GM18909 (cell line): ENCODE data around the gene AKAP4.

Source experiments
- ATAC-seq: cut with Tn5 transposase; IDR thresholded peaks from one replicate; pipeline ENCODE4 v1.9.1; 2021; ENCODE audit warnings: mild to moderate bottlenecking; ENCODE audit not compliant: unreplicated experiment, poor library complexity

The AKAP4 gene, protein sequence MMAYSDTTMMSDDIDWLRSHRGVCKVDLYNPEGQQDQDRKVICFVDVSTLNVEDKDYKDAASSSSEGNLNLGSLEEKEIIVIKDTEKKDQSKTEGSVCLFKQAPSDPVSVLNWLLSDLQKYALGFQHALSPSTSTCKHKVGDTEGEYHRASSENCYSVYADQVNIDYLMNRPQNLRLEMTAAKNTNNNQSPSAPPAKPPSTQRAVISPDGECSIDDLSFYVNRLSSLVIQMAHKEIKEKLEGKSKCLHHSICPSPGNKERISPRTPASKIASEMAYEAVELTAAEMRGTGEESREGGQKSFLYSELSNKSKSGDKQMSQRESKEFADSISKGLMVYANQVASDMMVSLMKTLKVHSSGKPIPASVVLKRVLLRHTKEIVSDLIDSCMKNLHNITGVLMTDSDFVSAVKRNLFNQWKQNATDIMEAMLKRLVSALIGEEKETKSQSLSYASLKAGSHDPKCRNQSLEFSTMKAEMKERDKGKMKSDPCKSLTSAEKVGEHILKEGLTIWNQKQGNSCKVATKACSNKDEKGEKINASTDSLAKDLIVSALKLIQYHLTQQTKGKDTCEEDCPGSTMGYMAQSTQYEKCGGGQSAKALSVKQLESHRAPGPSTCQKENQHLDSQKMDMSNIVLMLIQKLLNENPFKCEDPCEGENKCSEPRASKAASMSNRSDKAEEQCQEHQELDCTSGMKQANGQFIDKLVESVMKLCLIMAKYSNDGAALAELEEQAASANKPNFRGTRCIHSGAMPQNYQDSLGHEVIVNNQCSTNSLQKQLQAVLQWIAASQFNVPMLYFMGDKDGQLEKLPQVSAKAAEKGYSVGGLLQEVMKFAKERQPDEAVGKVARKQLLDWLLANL

DNA sequence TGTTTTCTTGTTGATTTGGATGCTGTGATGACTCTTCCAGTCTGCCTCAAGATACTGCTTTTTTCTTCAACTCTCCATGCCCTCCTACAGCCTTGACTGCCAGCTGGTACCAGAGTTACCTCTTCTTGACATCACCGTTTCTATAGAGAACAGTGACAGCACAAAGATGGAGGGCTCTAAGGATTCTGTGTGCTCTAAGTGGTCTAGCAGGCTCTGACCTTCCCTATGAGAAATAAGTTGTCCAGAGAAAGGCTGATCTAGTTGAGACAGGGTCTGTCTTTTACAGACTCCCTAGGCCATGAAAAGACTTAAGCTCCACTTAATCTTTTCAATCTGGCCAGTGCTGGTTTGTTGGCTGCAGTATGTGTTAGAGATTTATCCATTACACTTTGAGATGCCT is at the start of gene AKAP4:
Gene AKAP4 (minus strand): TSS at position 101 of the 400 bp plus-strand sequence. CDS start 118 bp downstream, outside the sequence.
- ATAC-seq: no peak

DNA sequence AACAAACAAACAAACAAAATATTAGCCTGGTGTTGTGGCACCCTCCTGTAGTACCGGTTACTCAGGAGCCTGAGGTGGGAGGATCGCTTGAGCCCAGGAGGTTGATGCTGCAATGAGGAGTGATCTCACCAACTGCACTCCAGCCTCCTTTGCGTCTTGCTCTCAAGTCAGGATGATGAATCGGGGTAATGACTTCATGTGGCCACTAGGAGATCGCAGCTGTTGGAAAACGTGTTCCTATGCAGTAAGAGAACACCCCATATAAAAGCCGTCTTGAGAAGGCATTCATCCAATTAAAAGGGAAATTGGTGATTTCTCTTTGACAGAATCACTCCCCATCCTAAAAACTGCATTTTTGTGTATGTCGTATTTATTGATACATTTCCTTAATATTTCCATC is 10.7 kb upstream of the AKAP4 start:
- no peak for ATAC-seq

DNA sequence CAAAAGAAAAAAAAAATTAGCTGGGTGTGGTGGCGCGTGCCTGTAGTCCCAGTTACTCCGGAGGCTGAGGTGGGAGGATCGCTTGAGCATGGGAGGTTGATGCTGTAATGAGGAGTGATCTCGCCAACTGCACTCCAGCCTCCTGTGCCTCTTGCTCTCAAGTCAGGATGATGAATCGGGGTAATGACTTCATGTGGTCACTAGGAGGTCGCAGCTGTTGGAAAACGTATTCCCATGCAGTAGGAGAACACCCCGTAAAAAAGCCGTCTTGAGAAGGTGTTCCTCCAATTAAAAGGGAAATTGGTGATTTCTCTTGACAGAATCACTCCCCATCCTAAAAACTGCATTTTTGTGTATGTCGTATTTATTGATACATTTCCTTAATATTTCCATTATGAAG is 5.9 kb upstream of the AKAP4 start:
- no peak for ATAC-seq

- ATAC-seq: peak; percentile 98
Measured at GRCh38 chrX:50204364-50204899, 3.6 kb upstream of the AKAP4 start, which contains the start of gene CCNB3. Gene CCNB3, plus strand, starts transcription at chrX:50204765. Its CDS starts 80,399 bp downstream, at chrX:50285164.

- no peak for ATAC-seq
Measured at GRCh38 chrX:50202539-50202938, 1.7 kb upstream of the AKAP4 start.

DNA sequence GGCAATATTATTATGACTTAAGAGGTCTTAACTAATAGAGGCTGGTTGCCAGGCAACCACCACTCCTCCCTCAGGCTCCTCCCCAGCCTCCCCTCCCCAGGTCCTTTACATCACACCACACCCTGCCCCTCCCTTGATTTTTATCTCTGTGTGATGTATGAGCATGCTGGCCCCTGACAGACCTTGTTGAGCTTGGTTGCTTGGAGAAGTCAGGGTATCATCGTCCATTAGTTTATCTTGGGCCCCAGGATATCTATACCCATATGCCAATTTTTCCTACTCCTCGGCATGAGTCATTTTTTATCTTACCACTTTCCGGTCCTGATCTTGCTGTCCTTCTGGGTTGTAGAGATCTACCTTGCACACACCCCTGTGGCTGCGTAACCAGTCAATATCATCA is 2.5 kb downstream of the AKAP4 start:
- no peak for ATAC-seq

- no peak for ATAC-seq
Measured at GRCh38 chrX:50188859-50189600, 11.8 kb downstream of the AKAP4 start.

GRCh38 chrX:50183891-50184290 is 16.9 kb downstream of the AKAP4 start:
- ATAC-seq: no peak

- ATAC-seq: no peak
Measured at GRCh38 chrX:50180073-50180940, 20.5 kb downstream of the AKAP4 start.

GRCh38 chrX:50169717-50170116 is 31.1 kb downstream of the AKAP4 start:
- ATAC-seq: no peak

GRCh38 chrX:50168241-50168687 is 32.5 kb downstream of the AKAP4 start:
- ATAC-seq: peak; percentile 58

GRCh38 chrX:50167366-50167765 is 33.4 kb downstream of the AKAP4 start:
- ATAC-seq: no peak

DNA sequence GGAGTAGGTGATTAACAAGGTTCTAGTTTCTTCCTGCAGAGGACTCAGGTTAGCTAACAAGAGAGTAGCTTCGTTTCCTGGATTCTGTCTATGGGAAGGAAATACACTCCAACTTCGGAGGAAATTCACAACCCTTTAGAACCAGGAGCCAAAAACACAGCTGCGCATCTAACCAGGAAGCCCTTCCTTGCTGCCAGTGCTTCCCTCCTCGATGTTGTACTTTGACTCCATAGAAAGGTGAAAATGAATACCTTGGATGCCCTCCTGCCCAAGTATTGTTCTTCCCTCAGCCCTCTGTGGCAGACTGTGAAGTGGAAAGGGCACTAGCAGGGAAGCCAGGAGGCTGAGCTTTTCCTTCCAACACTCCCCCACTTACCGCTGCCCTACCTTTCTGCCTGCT is 35.1 kb downstream of the AKAP4 start:
- no peak for ATAC-seq

- no peak for ATAC-seq
Measured at GRCh38 chrX:50161127-50161526, 39.7 kb downstream of the AKAP4 start.

- ATAC-seq: no peak
Measured at GRCh38 chrX:50158593-50158992, 42.2 kb downstream of the AKAP4 start.

DNA sequence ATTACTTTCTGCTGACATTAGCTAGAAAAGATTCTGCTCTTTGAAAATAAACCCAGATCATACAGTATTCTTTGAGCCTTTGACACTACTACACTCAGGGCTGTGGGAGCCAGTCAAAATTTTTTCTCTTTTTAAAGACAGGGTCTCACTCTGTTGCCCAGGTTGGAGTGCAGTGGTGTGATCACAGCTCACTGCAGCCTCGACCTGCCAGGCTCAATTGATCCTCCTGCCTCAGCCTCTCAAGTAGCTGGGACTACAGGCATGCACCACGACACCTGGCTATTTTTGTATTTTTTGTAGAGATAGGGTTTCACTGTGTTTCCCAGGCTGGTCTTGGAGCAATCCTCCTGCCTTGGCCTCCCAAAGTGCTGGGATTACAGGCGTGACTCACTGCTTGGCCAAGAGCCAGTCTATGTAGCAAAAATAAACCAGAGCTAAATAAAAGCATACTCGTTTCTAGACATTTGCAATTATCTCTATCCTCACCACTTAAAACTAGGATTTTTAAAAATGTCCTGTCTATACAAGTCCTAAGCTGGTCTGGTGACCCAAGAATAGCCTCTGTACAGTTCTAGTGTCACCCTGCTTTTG is 43.2 kb downstream of the AKAP4 start:
- ATAC-seq: no peak

DNA sequence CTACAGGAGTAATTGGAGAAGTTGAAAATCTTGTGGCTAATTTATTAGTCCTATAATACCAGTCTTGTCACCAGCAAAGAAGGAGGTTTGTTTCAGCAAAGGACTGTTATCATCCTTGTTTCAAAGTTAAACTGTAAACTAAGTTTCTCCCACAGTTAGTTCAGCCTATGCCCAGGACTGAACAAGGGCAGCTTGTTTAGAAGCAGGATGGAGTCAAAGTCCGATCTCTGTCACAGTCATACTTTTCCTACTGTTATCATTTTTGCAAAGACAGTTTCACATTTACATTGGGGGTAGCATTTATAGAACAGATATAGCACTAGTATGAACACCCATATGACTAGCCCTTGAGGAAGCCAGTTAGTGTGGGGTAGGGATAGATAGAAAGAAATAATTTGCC is 46.4 kb downstream of the AKAP4 start:
- ATAC-seq: no peak

- ATAC-seq: no peak
Measured at GRCh38 chrX:50152456-50152855, 48.4 kb downstream of the AKAP4 start.

GRCh38 chrX:50147972-50148371 is 52.8 kb downstream of the AKAP4 start:
- ATAC-seq: no peak
